Endothelial cell of umbilical vein (primary cell): Measurements from ENCODE around the gene NXT1.

Source experiments
- EZH2 ChIP-seq: IDR thresholded peaks from 2 replicates; pipeline ENCODE4 v1.6.1; 2012; ENCODE audit warnings: borderline replicate concordance, low read depth, mild to moderate bottlenecking, moderate library complexity, low read length, inconsistent platforms; ENCODE audit not compliant: severe bottlenecking
- JUN ChIP-seq: IDR thresholded peaks from 2 replicates; pipeline ENCODE4 v1.6.1; 2011; ENCODE audit warnings: borderline replicate concordance, low read depth; ENCODE audit not compliant: insufficient read length, insufficient read depth
- POLR2A ChIP-seq: IDR thresholded peaks from 2 replicates; pipeline ENCODE4 v1.6.1; 2012; ENCODE audit warnings: low read depth, mild to moderate bottlenecking, control low read depth, low read length
- POLR2AphosphoS5 ChIP-seq: IDR thresholded peaks from 2 replicates; pipeline ENCODE4 v1.6.1; 2012; ENCODE audit warnings: low read depth, mild to moderate bottlenecking, control low read depth, low read length, moderate library complexity; ENCODE audit not compliant: insufficient read depth
- TF ChIP-seq, protein P1 (sequence below), 2 donors: IDR thresholded peaks; 1 replicate in 1 of 2; 2 replicates in 1 of 2; pipeline ENCODE4 v1.5.1; 2011; ENCODE audit warnings: low read length in 2 of 2, mild to moderate bottlenecking in 2 of 2, moderate library complexity in 2 of 2, control low read depth in 1 of 2, inconsistent platforms in 1 of 2, low read depth in 1 of 2; ENCODE audit not compliant: insufficient read depth in 1 of 2; ENCODE audit errors: extremely low read depth in 1 of 2
- TF ChIP-seq, protein P2 (sequence below): IDR thresholded peaks from 2 replicates; pipeline ENCODE4 v1.6.1; 2011; ENCODE audit not compliant: insufficient read depth, insufficient read length

DNA sequence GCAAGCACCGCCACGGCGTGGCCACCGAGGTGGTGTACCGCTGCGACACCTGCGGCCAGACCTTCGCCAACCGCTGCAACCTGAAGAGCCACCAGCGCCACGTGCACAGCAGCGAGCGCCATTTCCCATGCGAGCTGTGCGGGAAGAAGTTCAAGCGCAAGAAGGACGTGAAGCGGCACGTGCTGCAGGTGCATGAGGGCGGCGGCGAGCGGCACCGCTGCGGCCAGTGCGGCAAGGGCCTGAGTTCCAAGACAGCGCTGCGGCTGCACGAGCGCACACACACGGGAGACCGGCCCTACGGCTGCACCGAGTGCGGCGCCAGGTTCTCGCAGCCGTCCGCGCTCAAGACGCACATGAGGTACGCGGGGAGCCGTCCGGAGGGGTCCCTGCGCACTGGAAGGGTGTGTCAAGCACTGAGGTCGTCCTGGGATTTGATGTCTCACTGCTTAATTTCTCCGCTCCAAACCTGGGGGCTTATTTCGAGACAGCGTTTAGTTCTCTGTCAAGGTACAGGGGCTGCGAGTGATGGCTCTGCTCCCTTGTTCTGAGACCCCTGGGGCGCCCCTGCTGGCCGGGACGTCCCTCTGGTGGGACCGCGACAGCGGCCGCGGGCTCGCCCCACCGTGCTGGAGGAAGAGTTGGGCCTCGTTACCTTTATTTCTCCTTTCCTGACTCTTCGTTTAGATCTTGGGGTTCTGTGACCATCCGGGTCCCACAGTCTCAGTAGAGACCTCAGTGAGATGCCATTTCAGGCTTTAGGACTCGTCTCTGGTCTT, 15.0 kb downstream of the NXT1 start:
- TF ChIP-seq, protein P1, sequence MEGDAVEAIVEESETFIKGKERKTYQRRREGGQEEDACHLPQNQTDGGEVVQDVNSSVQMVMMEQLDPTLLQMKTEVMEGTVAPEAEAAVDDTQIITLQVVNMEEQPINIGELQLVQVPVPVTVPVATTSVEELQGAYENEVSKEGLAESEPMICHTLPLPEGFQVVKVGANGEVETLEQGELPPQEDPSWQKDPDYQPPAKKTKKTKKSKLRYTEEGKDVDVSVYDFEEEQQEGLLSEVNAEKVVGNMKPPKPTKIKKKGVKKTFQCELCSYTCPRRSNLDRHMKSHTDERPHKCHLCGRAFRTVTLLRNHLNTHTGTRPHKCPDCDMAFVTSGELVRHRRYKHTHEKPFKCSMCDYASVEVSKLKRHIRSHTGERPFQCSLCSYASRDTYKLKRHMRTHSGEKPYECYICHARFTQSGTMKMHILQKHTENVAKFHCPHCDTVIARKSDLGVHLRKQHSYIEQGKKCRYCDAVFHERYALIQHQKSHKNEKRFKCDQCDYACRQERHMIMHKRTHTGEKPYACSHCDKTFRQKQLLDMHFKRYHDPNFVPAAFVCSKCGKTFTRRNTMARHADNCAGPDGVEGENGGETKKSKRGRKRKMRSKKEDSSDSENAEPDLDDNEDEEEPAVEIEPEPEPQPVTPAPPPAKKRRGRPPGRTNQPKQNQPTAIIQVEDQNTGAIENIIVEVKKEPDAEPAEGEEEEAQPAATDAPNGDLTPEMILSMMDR (IDR thresholded peaks at IDR 0.05; ENCODE audit: extremely low read depth in 1 of 2, insufficient read depth in 1 of 2, low read depth in 1 of 2, low read length in 2 of 2) = no peak
- TF ChIP-seq EZH2 (no peak), POLR2AphosphoS5 (no peak), POLR2A (no peak), JUN (no peak)
- TF ChIP-seq, protein P2, sequence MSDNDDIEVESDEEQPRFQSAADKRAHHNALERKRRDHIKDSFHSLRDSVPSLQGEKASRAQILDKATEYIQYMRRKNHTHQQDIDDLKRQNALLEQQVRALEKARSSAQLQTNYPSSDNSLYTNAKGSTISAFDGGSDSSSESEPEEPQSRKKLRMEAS = no peak
